Measurements from ENCODE around the gene CANT1.

- TF ChIP-seq CTCF (IDR thresholded peaks at IDR 0.05): no peak
- no peak for TF ChIP-seq POLR2A (IDR thresholded peaks at IDR 0.05; ENCODE audit: low read depth)
Observed at GRCh38 chr17:78995761-78996451, 13.7 kb downstream of the CANT1 start.

Measured in esophagus muscularis mucosa (tissue), 3 donors.